ENCODE data around the gene IGF2BP1.
"Not testable (repeated sequence)": the region's sequence is repeated elsewhere in the genome, so short reads cannot be mapped to it uniquely, and the experiment has no call there.

The IGF2BP1 gene

DNA sequence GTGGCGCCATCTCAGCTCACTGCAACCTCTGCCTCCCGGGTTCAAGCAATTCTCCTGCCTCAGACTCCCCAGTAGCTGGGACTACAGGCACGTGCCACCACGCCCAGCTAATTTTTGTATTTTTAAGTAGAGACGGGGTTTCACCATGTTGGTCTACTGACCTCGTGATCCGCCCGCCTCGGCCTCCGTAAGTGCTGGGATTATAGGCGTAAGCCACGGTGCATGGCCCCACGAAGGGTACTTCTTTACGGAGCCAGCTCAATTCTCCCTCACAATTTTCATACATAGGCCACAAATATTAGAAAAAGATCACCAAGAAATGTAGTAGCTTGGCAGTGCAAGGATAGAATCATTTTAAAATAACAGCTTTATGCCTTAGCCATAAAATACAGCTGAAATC is 106.2 kb downstream of the IGF2BP1 start:
- not testable (repeated sequence) for DNase-seq

DNA sequence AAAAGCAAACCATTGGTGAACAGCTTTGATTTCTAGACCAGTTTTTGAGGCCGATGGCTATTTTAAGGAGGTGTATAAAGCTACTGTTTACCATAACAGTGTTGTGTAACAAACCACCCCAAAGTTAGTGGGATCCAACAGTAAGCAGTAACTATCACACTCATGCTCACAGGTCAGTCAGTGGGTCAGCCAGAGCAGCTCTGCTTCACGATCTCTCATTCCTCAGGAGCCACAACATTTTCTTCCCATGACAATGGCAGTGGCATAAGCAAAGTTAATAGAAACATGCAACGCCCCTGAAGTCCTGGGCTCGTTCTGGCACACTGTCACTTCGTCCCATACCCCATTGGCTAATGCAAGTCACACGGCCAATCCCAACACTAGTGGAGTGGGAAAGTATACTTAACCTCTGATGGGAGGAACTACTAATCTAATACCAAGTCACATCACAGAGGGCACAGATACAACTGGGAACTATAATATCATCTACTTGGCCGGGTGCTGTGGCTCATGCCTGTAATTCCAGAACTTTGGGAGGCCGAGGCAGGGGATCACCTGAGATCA is 107.4 kb downstream of the IGF2BP1 start:
- no peak for DNase-seq

Data from hippocampal formation (tissue), 2 donors.